Measurements from ENCODE around the gene NAIP.
"Not testable (repeated sequence)": the region's sequence is repeated elsewhere in the genome, so short reads cannot be mapped to it uniquely, and the experiment has no call there.

The NAIP gene

GRCh38 chr5:71025289-71025953, at the start of gene NAIP:
NAIP (minus strand) TSS chr5:71025339; CDS start chr5:71012915, 12,424 bp downstream.
- not testable (repeated sequence) for TF ChIP-seq RAD21, ZBTB7A, TCF12 (IDR thresholded peaks at IDR 0.05; ENCODE audit: low read depth)

GRCh38 chr5:71067262-71067928, 42.3 kb upstream of the NAIP start, which contains the start of gene GTF2H2:
GTF2H2 (minus strand) TSS chr5:71067676; CDS start chr5:71062763, 4,913 bp downstream.
- not testable (repeated sequence) for TF ChIP-seq RAD21, YY1, ZBTB7A (IDR thresholded peaks at IDR 0.05; ENCODE audit: low read depth)

GRCh38 chr5:71014176-71014575, 11.0 kb downstream of the NAIP start:
- no peak for TF ChIP-seq ZBTB7A (IDR thresholded peaks at IDR 0.05; ENCODE audit: low read depth)

- no peak for TF ChIP-seq EP300 (IDR thresholded peaks at IDR 0.05; ENCODE audit: borderline replicate concordance)
- TF ChIP-seq CEBPB (IDR thresholded peaks at IDR 0.05), result no peak
- TF ChIP-seq MAX (IDR thresholded peaks at IDR 0.05), result no peak
- no peak for TF ChIP-seq TAF1 (IDR thresholded peaks at IDR 0.05; ENCODE audit: low read depth)
- no peak for TF ChIP-seq ZBTB7A (IDR thresholded peaks at IDR 0.05; ENCODE audit: low read depth)
- peak; percentile 13; the same call in 1 of the 2 replicates for TF ChIP-seq RAD21 (IDR thresholded peaks at IDR 0.05; ENCODE audit: low read depth)
Observed at GRCh38 chr5:71013575-71013974, 11.6 kb downstream of the NAIP start.

GRCh38 chr5:71011194-71011792, 13.8 kb downstream of the NAIP start:
- TF ChIP-seq MAX (IDR thresholded peaks at IDR 0.05), result no peak
- no peak for TF ChIP-seq EGR1 (IDR thresholded peaks at IDR 0.05)
- no peak for TF ChIP-seq TAF1 (IDR thresholded peaks at IDR 0.05; ENCODE audit: low read depth)
- TF ChIP-seq TEAD4 (IDR thresholded peaks at IDR 0.05), result no peak
- TF ChIP-seq FOXM1 (IDR thresholded peaks at IDR 0.05; ENCODE audit: borderline replicate concordance, low read depth), result no peak
- no peak for TF ChIP-seq REST (IDR thresholded peaks at IDR 0.05; ENCODE audit: low read depth)
- TF ChIP-seq TCF12 (IDR thresholded peaks at IDR 0.05; ENCODE audit: low read depth), result no peak
- no peak for TF ChIP-seq YY1 (IDR thresholded peaks at IDR 0.05; ENCODE audit: low read depth)
- no peak for TF ChIP-seq USF1 (IDR thresholded peaks at IDR 0.05)
- no peak for TF ChIP-seq ZBTB7A (IDR thresholded peaks at IDR 0.05; ENCODE audit: low read depth)
- TF ChIP-seq CEBPB (IDR thresholded peaks at IDR 0.05), result no peak

Measured in Ishikawa (cell line).